Breast epithelium (tissue), 4 donors: ENCODE data around the gene DTX2. TPM values are rescaled to one million over a fixed set of nuclear protein-coding genes. Genes with fewer than 3 reads are reported as not detected.
A peak's percentile ranks its signal among the peaks of the same experiment; 100 is the strongest.
"Not testable (repeated sequence)": the region's sequence is repeated elsewhere in the genome, so short reads cannot be mapped to it uniquely, and the experiment has no call there.

Source experiments
- DNase-seq, 2 donors: peaks; one replicate each; pipeline ENCODE4 v3.0.0-alpha.2; 2019; ENCODE audit warnings: low spot score in 2 of 2
- H3K27ac ChIP-seq, 2 donors: fragments of 200-600 bp; sonication (generic) in 1 of 2; one replicate each; pipeline ENCODE4 v1.5.1; 2016 to 2019; ENCODE audit warnings: mild to moderate bottlenecking in 1 of 2
- H3K27me3 ChIP-seq, 2 donors: fragments of 200-600 bp; sonication (generic) in 1 of 2; one replicate each; pipeline versions ENCODE4 v1.5.1 to v1.6.0; 2017 to 2019; ENCODE audit warnings: control low read depth in 1 of 2, mild to moderate bottlenecking in 1 of 2
- H3K36me3 ChIP-seq: fragments of 200-600 bp; one replicate; pipeline ENCODE4 v1.5.1; 2019
- H3K4me1 ChIP-seq, 2 donors: fragments of 200-600 bp; sonication (generic); one replicate each; pipeline ENCODE4 v1.5.1; 2016 to 2019; ENCODE audit warnings: control low read depth in 1 of 2
- H3K4me3 ChIP-seq, 3 donors: fragments of 200-600 bp; sonication (generic); 1 replicate in 2 of 3; 2 replicates in 1 of 3; pipeline ENCODE4 v1.5.1; 2016 to 2019; ENCODE audit warnings: mild to moderate bottlenecking in 3 of 3, moderate library complexity in 2 of 3
- H3K9me3 ChIP-seq, 2 donors: fragments of 200-600 bp; sonication (generic) in 1 of 2; one replicate each; pipeline ENCODE4 v1.5.1; 2016 to 2019; ENCODE audit warnings: control low read depth in 1 of 2
- POLR2AphosphoS5 ChIP-seq, 3 donors: sonication (generic); formaldehyde crosslinking; IDR thresholded peaks; one replicate each; pipeline ENCODE4 v1.6.1; 2017; ENCODE audit warnings: antibody characterized with exemption in 3 of 3
- intact Hi-C: fragments of 100-400 bp; cut with DNase I; formaldehyde crosslinking; loops from one replicate; pipeline ENCODE4 v1.15.1; 2023; ENCODE audit warnings: low total_unique reads
- total RNA-seq, 3 donors: library from RNA; depleted of rRNA; stranded (reverse); fragments of >200 nt; gene quantifications; one replicate each; pipeline ENCODE4 v1.1.0, GENCODE V29; 2016

DTX2 gene
- total RNA-seq, 3 donors from 2014 or later, result 17.6 to 30.5 (median 21.7) TPM

GRCh38 chr7:76549025-76549854 lies 87.7 kb downstream of the DTX2 start:
- H3K4me1 ChIP-seq, intact Hi-C loops: not testable (repeated sequence)
- peak; percentile 35 to 78 (median 76) for TF ChIP-seq POLR2AphosphoS5 (IDR thresholded peaks at IDR 0.05)

DNA sequence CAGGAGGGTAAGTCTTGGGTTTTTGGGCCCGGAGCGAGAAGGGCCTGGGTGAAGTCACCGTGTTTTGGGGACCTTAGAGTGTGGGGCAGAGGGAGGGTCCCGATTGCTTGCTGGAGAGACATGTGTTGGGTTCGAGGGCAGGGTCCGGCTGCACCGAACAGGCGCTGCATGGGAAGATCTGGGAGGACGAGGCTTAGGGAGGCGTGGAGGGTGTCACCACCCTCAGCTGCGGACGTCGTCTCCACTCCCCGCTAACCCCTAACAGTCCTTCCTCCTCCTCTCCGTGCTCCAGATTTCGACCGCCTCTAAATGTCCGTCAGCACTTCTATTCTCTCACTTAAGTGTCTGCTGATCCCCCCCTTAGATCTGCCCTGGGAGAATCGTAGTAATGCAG lies 88.3 kb downstream of the DTX2 start:
- peak overlapping the region; percentile 62 to 98 (median 93) for H3K4me3 ChIP-seq
- H3K4me1 ChIP-seq, H3K9me3 ChIP-seq, H3K36me3 ChIP-seq, H3K27me3 ChIP-seq, DNase-seq, intact Hi-C loops: not testable (repeated sequence)
- peak overlapping the region; percentile 92 to 97 for H3K27ac ChIP-seq

More at GRCh38 chr7:76549025-76549854, 87.7 kb downstream of the DTX2 start:
- H3K36me3 ChIP-seq, H3K27me3 ChIP-seq, H3K9me3 ChIP-seq: not testable (repeated sequence)
- H3K4me3 ChIP-seq, result peak overlapping the region; percentile 62 to 98 (median 93)
- peak overlapping the region; percentile 92 to 97 for H3K27ac ChIP-seq
- peak; percentile 80 to 84 for DNase-seq

DNA sequence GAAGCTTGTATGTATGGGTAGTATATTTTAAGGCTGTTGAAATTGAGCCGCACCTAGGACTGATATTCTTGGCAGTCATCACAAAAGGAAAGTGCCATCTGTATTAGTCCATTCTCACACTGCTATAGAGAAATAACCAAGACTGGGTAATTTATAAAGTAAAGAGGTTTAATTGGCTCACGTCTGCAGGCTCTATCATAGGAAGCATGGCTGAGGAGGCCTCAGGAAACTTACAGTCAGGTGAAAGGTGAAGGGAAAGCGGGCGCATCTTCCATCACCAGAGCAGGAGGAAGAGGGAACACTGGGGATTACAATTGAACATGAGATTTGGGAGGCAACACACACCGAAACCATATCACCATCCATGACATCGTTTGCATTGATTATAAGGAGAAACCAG lies 90.5 kb downstream of the DTX2 start:
- H3K27me3 ChIP-seq, DNase-seq, H3K4me3 ChIP-seq, H3K36me3 ChIP-seq, H3K9me3 ChIP-seq, H3K4me1 ChIP-seq, intact Hi-C loops, H3K27ac ChIP-seq: not testable (repeated sequence)

Other genes starting within 250 kb of the DTX2 start
- gene HSPB1, start 159.0 kb upstream of the DTX2 start, total RNA-seq, result 100 to 1,000 TPM; 210 to 264 (median 211) TPM
- gene YWHAG, start 102.7 kb upstream of the DTX2 start, total RNA-seq, result 100 to 1,000 TPM in 1 of 3 donors, 10 to 100 TPM in 2; 58.7 to 128 (median 63.7) TPM
- 1 to 10 TPM in 2 of 3 donors, not detected in 1; 1.9 to 2.6 TPM for gene SSC4D, start 52.0 kb upstream of the DTX2 start, total RNA-seq
- 1 to 10 TPM; 1.4 to 2.9 (median 2.0) TPM for gene ZP3, start 36.8 kb upstream of the DTX2 start, total RNA-seq
- gene UPK3B, start 48.8 kb downstream of the DTX2 start, total RNA-seq, result 10 to 100 TPM in 1 of 3 donors, 1 to 10 TPM in 2; 2.1 to 77.9 (median 5.9) TPM
- gene SPDYE16, start 81.6 kb downstream of the DTX2 start, total RNA-seq, result under 1 TPM in 1 of 3 donors, not detected in 2; 0.73 TPM
- gene POMZP3, start 165.6 kb downstream of the DTX2 start, total RNA-seq, result 1 to 10 TPM; 3.4 to 7.2 (median 6.6) TPM